Neural cell (in vitro differentiated cells): ENCODE results near the gene RBMS3. TPM values are rescaled to one million over a fixed set of nuclear protein-coding genes. Genes with fewer than 3 reads are reported as not detected.

ENCODE experiments used
- H2AFZ ChIP-seq: fragments of 200-600, 300-800 bp; sonication (generic), shearing (Covaris generic); 2 replicates; pipeline ENCODE4 v1.6.0; 2014; ENCODE audit warnings: low read depth, mild to moderate bottlenecking, antibody characterized with exemption, low read length, moderate library complexity
- H3F3A ChIP-seq: fragments of 200-600 bp; shearing (Covaris generic); 2 replicates; pipeline ENCODE4 v1.6.1; 2016; ENCODE audit warnings: mild to moderate bottlenecking, moderate library complexity, mixed read lengths, antibody characterized with exemption, low read length; ENCODE audit not compliant: insufficient read depth, poor library complexity, severe bottlenecking
- H3K27ac ChIP-seq: fragments of 200-600, 300-800 bp; sonication (generic), shearing (Covaris generic); 2 replicates; pipeline ENCODE4 v1.5.1; 2014; ENCODE audit warnings: mild to moderate bottlenecking, low read length, moderate library complexity
- H3K27me3 ChIP-seq: fragments of 300-800, 200-600 bp; sonication (generic), shearing (Covaris generic); 2 replicates; pipeline ENCODE4 v1.6.0; 2014; ENCODE audit warnings: mild to moderate bottlenecking, low read depth, low read length, moderate library complexity; ENCODE audit not compliant: insufficient read depth
- H3K36me3 ChIP-seq: fragments of 300-800, 200-600 bp; sonication (generic), shearing (Covaris generic); 2 replicates; pipeline ENCODE4 v1.5.1; 2014; ENCODE audit warnings: mild to moderate bottlenecking, antibody characterized with exemption, low read length, moderate library complexity; ENCODE audit not compliant: insufficient read depth
- H3K4me2 ChIP-seq: fragments of 300-800, 200-600 bp; sonication (generic), shearing (Covaris generic); 2 replicates; pipeline ENCODE4 v1.6.0; 2014; ENCODE audit warnings: mild to moderate bottlenecking, low read length
- H3K4me3 ChIP-seq: fragments of 300-800, 200-600 bp; sonication (generic), shearing (Covaris generic); 2 replicates; pipeline ENCODE4 v1.5.1; 2014; ENCODE audit warnings: mild to moderate bottlenecking, low read length, moderate library complexity
- H3K79me2 ChIP-seq: fragments of 200-600 bp; shearing (Covaris generic); replicated peaks from 2 replicates; pipeline ENCODE4 v1.6.0; 2014; ENCODE audit warnings: mild to moderate bottlenecking, low read length, moderate library complexity; ENCODE audit not compliant: insufficient read depth
- H3K9ac ChIP-seq: fragments of 300-800, 200-600 bp; sonication (generic), shearing (Covaris generic); 2 replicates; pipeline ENCODE4 v1.6.1; 2016; ENCODE audit warnings: mild to moderate bottlenecking, low read length, mixed read lengths
- H3K9me2 ChIP-seq: fragments of 200-600 bp; shearing (Covaris generic); 2 replicates; pipeline ENCODE4 v1.6.1; 2016; ENCODE audit warnings: mild to moderate bottlenecking, low read length, mixed read lengths; ENCODE audit not compliant: insufficient read depth
- H3K9me3 ChIP-seq: fragments of 200-600, 300-800 bp; sonication (generic), shearing (Covaris generic); 2 replicates; pipeline ENCODE4 v1.6.1; 2016; ENCODE audit warnings: mild to moderate bottlenecking, mixed run types, low read length, moderate library complexity, mixed read lengths
- H4K20me1 ChIP-seq: fragments of 200-600 bp; shearing (Covaris generic); 2 replicates; pipeline ENCODE4 v1.6.1; 2016; ENCODE audit warnings: mild to moderate bottlenecking, mixed run types; ENCODE audit not compliant: insufficient read depth
- CTCF ChIP-seq: fragments of 450-650 bp; IDR thresholded peaks from 2 replicates; pipeline ENCODE4 v1.5.1; 2014; ENCODE audit warnings: antibody characterized with exemption, mild to moderate bottlenecking, moderate library complexity; ENCODE audit not compliant: poor library complexity, severe bottlenecking
- EP300 ChIP-seq: fragments of 450-650 bp; conservative IDR thresholded peaks from 2 replicates; pipeline ENCODE4 v1.6.1; 2014; ENCODE audit warnings: antibody characterized with exemption, mild to moderate bottlenecking, moderate library complexity; ENCODE audit not compliant: poor library complexity, severe bottlenecking
- EZH2 ChIP-seq: fragments of 200-600, 300-800 bp; shearing (Covaris generic), sonication (generic); IDR thresholded peaks from 2 replicates; pipeline ENCODE4 v1.6.1; 2014; ENCODE audit warnings: antibody characterized with exemption, low read length, borderline replicate concordance, mild to moderate bottlenecking; ENCODE audit not compliant: insufficient read depth, poor library complexity, severe bottlenecking
- MXI1 ChIP-seq: fragments of 450-650 bp; conservative IDR thresholded peaks from 2 replicates; pipeline ENCODE4 v1.6.1; 2014; ENCODE audit warnings: antibody characterized with exemption, mild to moderate bottlenecking; ENCODE audit not compliant: poor library complexity, severe bottlenecking
- POLR2AphosphoS5 ChIP-seq: IDR thresholded peaks from 2 replicates; pipeline ENCODE4 v1.6.1; 2012
- RAD21 ChIP-seq: fragments of 450-650 bp; conservative IDR thresholded peaks from 2 replicates; pipeline ENCODE4 v1.6.1; 2014; ENCODE audit warnings: antibody characterized with exemption, mild to moderate bottlenecking, moderate library complexity
- SMC3 ChIP-seq: fragments of 450-650 bp; conservative IDR thresholded peaks from 2 replicates; pipeline ENCODE4 v1.6.1; 2014; ENCODE audit warnings: antibody characterized with exemption, mild to moderate bottlenecking, moderate library complexity; ENCODE audit not compliant: poor library complexity
- TAF1 ChIP-seq: IDR thresholded peaks from 2 replicates; pipeline ENCODE4 v1.6.1; 2012; ENCODE audit warnings: low read depth
- polyA plus RNA-seq: library from polyadenylated mRNA; depleted of rRNA; stranded (reverse); fragments of >200 nt; gene quantifications from 2 replicates; pipeline ENCODE4 v1.2.3, GENCODE V29; 2014
- TF ChIP-seq, protein P1 (sequence below): IDR thresholded peaks from 2 replicates; pipeline ENCODE4 v1.6.1; 2012; ENCODE audit warnings: borderline replicate concordance

The RBMS3 gene
- polyA plus RNA-seq, 1 donor from 2014 or later: 0.53 TPM

- TF ChIP-seq, protein P1, sequence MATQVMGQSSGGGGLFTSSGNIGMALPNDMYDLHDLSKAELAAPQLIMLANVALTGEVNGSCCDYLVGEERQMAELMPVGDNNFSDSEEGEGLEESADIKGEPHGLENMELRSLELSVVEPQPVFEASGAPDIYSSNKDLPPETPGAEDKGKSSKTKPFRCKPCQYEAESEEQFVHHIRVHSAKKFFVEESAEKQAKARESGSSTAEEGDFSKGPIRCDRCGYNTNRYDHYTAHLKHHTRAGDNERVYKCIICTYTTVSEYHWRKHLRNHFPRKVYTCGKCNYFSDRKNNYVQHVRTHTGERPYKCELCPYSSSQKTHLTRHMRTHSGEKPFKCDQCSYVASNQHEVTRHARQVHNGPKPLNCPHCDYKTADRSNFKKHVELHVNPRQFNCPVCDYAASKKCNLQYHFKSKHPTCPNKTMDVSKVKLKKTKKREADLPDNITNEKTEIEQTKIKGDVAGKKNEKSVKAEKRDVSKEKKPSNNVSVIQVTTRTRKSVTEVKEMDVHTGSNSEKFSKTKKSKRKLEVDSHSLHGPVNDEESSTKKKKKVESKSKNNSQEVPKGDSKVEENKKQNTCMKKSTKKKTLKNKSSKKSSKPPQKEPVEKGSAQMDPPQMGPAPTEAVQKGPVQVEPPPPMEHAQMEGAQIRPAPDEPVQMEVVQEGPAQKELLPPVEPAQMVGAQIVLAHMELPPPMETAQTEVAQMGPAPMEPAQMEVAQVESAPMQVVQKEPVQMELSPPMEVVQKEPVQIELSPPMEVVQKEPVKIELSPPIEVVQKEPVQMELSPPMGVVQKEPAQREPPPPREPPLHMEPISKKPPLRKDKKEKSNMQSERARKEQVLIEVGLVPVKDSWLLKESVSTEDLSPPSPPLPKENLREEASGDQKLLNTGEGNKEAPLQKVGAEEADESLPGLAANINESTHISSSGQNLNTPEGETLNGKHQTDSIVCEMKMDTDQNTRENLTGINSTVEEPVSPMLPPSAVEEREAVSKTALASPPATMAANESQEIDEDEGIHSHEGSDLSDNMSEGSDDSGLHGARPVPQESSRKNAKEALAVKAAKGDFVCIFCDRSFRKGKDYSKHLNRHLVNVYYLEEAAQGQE: no peak
- no peak for TF ChIP-seq POLR2AphosphoS5
Observed at GRCh38 chr3:29777869-29778268, 497.0 kb downstream of the RBMS3 start (continued).

DNA sequence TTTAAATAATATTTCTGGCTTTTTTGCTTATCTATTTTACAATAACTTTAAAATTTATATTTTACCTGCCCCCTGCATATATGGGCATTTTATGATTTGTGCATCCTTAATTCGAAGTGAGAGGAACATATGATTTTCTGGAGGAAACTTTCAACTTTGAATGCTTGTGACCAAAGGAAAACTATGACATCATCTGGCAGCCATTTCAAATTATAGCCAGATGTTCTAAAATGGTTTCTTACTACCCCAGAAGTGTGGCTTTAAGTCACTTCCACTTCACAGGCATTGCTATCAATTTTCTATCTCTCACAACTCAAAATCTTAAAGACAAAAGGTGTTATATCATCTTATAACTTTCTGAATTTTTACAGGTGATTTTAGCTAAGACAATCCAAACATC, 508.8 kb downstream of the RBMS3 start:
- Histone ChIP-seq H3F3A (no peaks in the 10 kb centered on the region), H3K27ac (no peak overlapping the region), H3K27me3 (no peaks in the 10 kb centered on the region), H3K9me2 (no peaks in the 10 kb centered on the region), H3K4me3 (no peak overlapping the region), H3K79me2 (no peaks in the 10 kb centered on the region), H3K9me3 (no peaks in the 10 kb centered on the region), H3K4me2 (no peak overlapping the region), H4K20me1 (no peaks in the 10 kb centered on the region), H3K9ac (no peak overlapping the region), H2AFZ (no peak overlapping the region), H3K36me3 (no peaks in the 10 kb centered on the region)
- no peak for TF ChIP-seq SMC3
- TF ChIP-seq, protein P1: no peak
- no peak for TF ChIP-seq POLR2AphosphoS5
- TF ChIP-seq CTCF: no peak
- no peak for TF ChIP-seq RAD21
- TF ChIP-seq EP300: no peak
- no peak for TF ChIP-seq EZH2
- no peak for TF ChIP-seq MXI1
- no peak for TF ChIP-seq TAF1
